GM21717 (cell line): ENCODE results near the gene ALG12.

Source experiments
- ATAC-seq: cut with Tn5 transposase; IDR thresholded peaks from one replicate; pipeline ENCODE4 v1.9.1; 2021; ENCODE audit warnings: mild to moderate bottlenecking, moderate library complexity; ENCODE audit not compliant: unreplicated experiment

Gene ALG12

GRCh38 chr22:49913446-49913845 is 4.8 kb downstream of the ALG12 start:
- ATAC-seq: no peak

GRCh38 chr22:49913026-49913425 is 5.2 kb downstream of the ALG12 start:
- no peak for ATAC-seq

GRCh38 chr22:49911881-49912625 is 6.2 kb downstream of the ALG12 start:
- ATAC-seq: no peak

- no peak for ATAC-seq
Observed at GRCh38 chr22:49910229-49911155, 7.7 kb downstream of the ALG12 start.

DNA sequence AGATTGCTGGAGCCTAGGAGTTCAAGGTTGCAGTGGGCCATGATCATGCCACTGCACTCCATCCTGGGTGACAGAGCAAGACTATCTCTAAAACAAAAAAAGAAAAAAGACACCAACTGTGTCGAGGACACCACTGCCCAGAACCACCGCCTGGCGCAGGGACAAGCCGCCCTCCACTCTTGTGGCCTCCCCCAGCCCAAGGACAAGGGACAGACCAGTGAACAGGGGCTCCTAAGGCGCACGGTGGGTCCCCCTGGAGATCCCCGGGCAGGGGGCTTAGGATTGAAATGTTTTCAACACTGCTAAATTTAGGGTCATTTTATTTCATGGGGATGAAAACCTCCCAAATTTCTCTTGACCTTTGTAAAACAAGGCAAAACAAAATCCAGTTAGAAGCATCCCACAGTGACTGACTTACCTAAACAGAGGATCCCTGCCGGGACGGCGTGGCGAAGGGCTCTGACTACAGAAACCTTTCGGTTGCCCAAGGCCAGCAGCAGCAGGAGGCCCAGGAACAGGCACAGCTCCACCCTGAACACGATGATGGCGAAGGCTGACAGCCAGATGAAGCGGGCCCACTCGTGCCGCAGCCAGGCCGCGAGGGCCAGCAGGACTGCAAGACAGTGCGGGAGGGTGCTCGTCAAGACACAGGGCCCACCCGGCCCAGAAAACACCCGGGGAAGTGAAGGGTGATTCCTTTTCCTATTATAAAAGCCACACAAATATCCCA is 8.6 kb downstream of the ALG12 start:
- no peak for ATAC-seq

DNA sequence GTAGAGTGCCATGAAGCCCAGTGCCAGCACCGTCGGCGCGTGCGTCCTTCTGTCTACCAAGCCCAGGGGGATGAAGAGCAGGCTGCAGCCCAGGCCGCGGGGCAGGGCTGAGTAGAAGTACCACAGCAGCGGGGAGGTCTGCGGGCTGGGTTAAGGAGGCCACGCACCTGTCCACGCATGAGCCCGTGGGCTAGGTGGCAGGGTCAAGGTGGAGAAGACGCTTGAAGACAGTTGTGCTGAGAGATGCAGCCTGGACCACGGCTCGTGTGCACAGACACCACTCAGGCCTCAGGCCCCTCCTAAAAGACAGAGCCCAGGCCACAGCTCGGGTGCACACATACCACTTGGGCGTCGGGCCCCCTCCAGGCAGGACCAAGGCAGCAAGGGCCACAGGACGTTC is 10.4 kb downstream of the ALG12 start:
- no peak for ATAC-seq

GRCh38 chr22:49906799-49907290 is 11.4 kb downstream of the ALG12 start:
- no peak for ATAC-seq

DNA sequence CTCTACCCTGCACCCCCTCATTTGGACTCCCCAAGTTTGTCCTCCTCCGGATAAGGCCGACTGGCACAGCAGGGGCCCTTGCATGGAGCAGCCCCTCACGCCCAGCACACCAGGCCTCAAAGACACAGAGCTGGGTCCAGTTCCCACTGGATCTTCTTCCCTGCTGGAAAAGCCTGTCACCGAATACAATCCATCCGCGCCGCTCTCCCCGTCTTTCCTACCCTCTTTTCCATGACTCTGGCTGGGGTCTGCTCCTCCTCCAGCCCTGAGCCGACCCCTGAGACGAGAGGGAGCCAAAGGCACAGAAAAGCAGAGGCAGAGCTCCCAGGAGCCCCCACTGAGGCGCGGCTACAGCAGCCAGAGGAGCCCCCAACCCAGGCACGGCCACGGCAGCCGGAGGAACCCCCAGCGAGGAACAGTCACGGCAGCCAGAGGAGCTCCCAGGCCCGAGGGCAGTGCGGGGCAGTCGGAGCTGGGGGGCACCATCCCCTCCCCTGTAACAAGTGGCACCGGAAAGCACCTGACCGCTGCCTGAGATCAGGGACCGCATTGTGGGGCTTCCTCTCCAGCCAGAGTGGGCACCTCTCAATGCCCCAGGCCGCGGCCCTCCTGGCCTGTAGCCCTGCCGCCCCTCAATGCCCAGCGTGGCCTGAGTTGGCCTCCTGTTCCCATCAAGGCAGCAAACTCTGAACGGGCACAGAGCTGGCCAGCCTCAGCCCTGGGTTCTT is 12.0 kb downstream of the ALG12 start:
- no peak for ATAC-seq

- ATAC-seq: no peak
Observed at GRCh38 chr22:49905465-49905864, 12.8 kb downstream of the ALG12 start.

- ATAC-seq: no peak
Observed at GRCh38 chr22:49904040-49904369, 14.2 kb downstream of the ALG12 start.

- ATAC-seq: no peak
Observed at GRCh38 chr22:49903322-49904039, 14.8 kb downstream of the ALG12 start.

- ATAC-seq: no peak
Observed at GRCh38 chr22:49901457-49901856, 16.8 kb downstream of the ALG12 start.

- ATAC-seq: no peak
Observed at GRCh38 chr22:49900441-49901230, 17.6 kb downstream of the ALG12 start.

DNA sequence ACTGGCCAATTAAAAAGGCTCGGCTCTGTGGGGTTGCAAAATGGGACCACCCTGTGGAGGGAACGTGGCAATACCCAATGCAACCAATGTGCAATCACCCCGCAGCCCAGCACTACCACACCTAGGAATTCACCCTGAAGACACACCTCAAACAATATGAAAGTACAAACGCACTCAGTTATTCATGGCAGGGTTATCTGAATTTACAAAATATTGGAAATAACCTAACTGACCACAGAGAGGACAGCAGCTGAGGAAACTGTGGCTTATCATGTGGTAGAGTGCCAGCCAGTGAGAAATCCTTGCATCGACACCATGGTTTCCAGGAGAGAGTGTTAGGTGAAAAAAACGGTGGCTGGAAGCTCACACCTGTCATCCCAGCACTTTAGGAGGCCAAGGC is 18.7 kb downstream of the ALG12 start:
- no peak for ATAC-seq

DNA sequence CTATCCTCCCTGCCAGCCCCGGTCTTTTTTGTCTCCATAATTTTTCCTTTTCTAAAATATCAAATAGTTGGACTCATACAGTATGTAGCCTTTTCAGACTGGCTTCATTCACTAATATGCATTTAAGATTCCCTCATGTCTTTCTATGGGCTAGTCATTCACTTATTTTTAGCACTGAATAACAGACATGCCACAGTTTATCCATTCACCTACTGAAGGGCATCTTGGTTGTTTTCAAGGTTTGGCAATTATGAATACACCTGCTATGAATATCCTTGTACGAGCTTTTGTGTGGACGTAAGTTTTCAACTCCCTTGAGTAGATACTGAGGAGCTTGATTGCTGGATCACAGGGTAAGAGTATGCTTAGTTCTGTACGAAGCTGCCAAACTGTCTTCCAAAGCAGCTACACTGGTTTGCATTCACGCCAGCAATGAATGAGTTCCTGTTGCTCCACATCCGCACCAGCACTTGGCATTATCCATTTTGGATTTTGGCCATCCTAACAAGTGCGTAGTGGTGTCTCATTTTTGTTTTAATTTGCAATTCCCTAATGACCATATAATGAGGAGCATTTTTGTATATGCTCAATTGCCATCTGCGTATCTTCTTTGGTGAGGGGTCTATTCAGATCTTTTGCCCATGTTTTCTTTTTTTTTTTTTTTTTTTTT is 21.1 kb downstream of the ALG12 start:
- ATAC-seq: no peak

DNA sequence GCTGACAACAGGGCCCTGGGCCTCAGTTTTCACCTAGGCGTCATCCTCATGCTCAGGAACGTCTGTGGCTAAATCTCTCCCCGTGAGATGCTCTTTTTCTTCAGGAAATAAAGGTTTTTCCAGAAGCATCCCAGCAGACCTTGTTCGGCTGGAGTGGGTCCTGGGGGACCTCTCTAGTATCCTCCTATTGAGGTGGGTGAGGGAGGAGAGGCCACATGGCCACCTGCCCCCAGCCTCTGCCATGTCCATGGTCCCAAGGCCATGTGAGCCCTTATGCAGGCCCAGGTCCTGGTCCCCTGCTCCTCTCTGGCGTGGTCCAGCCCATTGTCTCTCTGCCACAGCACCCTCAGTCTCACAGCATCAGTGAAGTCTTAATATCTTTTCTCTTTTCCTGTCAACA is 22.0 kb downstream of the ALG12 start:
- ATAC-seq: no peak

DNA sequence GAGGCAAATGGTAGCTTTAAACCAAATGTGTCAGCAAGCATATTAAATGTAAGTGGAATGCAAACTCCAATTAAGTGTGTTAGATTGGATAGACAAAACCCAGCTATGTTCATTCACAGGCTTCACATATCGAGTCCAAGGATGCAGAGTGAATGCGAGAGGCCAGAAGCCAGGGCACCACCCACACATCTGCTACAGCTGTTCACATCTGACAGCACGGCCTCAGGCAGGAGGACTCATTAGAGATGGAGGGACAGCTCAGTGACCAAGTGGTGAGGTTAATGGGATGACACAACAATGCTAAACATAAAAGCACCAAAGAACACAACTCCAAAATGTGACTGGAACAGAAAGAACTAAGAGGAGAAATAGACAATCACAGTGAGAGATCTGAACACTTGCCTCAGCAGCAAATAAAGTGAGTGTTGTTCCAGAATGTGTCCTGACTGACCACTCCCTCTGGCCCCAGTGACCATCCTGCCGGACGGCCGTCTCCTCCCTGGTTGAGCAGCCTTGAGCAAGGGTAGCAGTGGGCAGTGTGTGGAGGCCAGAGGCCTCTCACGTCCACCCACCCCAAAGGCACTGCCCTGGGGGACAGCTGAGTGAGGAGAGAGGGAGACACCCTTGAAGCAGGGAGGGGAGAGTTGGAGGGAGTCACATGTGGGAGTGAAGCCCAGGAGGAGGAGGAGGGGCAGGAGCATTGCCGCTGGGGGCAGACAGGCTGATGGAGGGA is 23.8 kb downstream of the ALG12 start:
- no peak for ATAC-seq

- no peak for ATAC-seq
Observed at GRCh38 chr22:49893025-49893424, 25.2 kb downstream of the ALG12 start.
